HepG2 (cell line): Measurements from ENCODE around the gene PDE9A. TPM values are rescaled to one million over a fixed set of nuclear protein-coding genes. Genes with fewer than 3 reads are reported as not detected.

Experiments
- ATAC-seq: fragments of 200-7000 bp; cut with Tn5 transposase; 3 replicates; pipeline ENCODE4 v1.9.1; 2020; ENCODE audit warnings: mild to moderate bottlenecking, moderate library complexity
- BruUV-seq: library from RNA; stranded (reverse); fragments of 400-500 nt; replicated peaks from 2 replicates; lab custom pipeline; 2021; lab: Mats Ljungman, UMichigan
- CTCF ChIA-PET: fragments of 300-600 bp; formaldehyde crosslinking; extraction: SDS; loops from one replicate; lab custom pipeline; 2021; ENCODE audit warnings: low total read pairs, inconsistent platforms, low intra/inter-chr PET ratio; lab: Yijun Ruan, JAX
- POLR2A ChIA-PET: fragments of 350-600 bp; sonication (Branson Sonifier 250); formaldehyde crosslinking; loops from one replicate; lab custom pipeline; 2020; ENCODE audit warnings: antibody characterized with exemption, inconsistent platforms; lab: Yijun Ruan, JAX
- DNase-seq: peaks from one replicate; pipeline ENCODE4 v3.0.0-alpha.2; 2015; ENCODE audit warnings: low spot score
- FAIRE-seq: peaks from 3 replicates; lab custom pipeline; 2011; peaks lifted over from hg19 to GRCh38; lab: Jason Lieb, UNC
- H2AFZ ChIP-seq: one replicate; pipeline ENCODE4 v1.6.1; 2011; ENCODE audit warnings: low read length, inconsistent platforms
- H3K27ac ChIP-seq: fragments of 300-600 bp; 3 replicates; pipeline ENCODE4 v1.8.0; 2011; ENCODE audit warnings: mixed run types, mild to moderate bottlenecking, mixed read lengths, low read length, inconsistent platforms; ENCODE audit not compliant: insufficient read depth; ENCODE audit errors: extremely low read length
- H3K27me3 ChIP-seq, 2 experiments: fragments of 200-600 bp in 1 of 2; 2 replicates in 1 of 2; 3 replicates in 1 of 2; pipeline versions ENCODE4 v1.6.0 to v1.8.0; 2011; ENCODE audit warnings: low read length in 2 of 2, mild to moderate bottlenecking in 2 of 2, moderate library complexity in 2 of 2, inconsistent platforms in 1 of 2; ENCODE audit not compliant: insufficient read depth in 2 of 2, control insufficient read depth in 1 of 2
- H3K36me3 ChIP-seq, 2 experiments: fragments of 200-600 bp in 1 of 2; replicated peaks in 1 of 2; 2 replicates in 1 of 2; 3 replicates in 1 of 2; pipeline versions ENCODE4 v1.5.1 to v1.8.0; 2011; ENCODE audit warnings: low read length in 2 of 2, inconsistent platforms in 1 of 2; ENCODE audit not compliant: insufficient read depth in 2 of 2, control insufficient read depth in 1 of 2
- H3K4me1 ChIP-seq: 2 replicates; pipeline ENCODE4 v1.5.1; 2012; ENCODE audit warnings: low read length, inconsistent platforms; ENCODE audit not compliant: insufficient read depth
- H3K4me2 ChIP-seq: 2 replicates; pipeline ENCODE4 v1.6.0; 2011; ENCODE audit warnings: low read depth, low read length, inconsistent platforms
- H3K4me3 ChIP-seq, 3 experiments: fragments of 200-600 bp in 1 of 3; sonication (generic), shearing (Covaris generic) in 1 of 3; replicated peaks in 1 of 3; 2 replicates each; pipeline ENCODE4 v1.5.1; 2011 to 2016; ENCODE audit warnings: low read length in 3 of 3, inconsistent platforms in 2 of 3, low read depth in 2 of 3, mild to moderate bottlenecking in 2 of 3, control low read depth in 1 of 3, mixed read lengths in 1 of 3; ENCODE audit not compliant: insufficient read depth in 1 of 3
- H3K79me2 ChIP-seq: one replicate; pipeline ENCODE4 v1.6.1; 2011; ENCODE audit warnings: low read length, inconsistent platforms; ENCODE audit not compliant: insufficient read depth
- H3K9ac ChIP-seq: 2 replicates; pipeline ENCODE4 v1.6.0; 2011; ENCODE audit warnings: mild to moderate bottlenecking, low read depth, low read length, inconsistent platforms; ENCODE audit not compliant: insufficient read depth
- H3K9me3 ChIP-seq: 2 replicates; pipeline ENCODE4 v1.5.1; 2012; ENCODE audit warnings: mild to moderate bottlenecking, low read length
- H4K20me1 ChIP-seq: 2 replicates; pipeline ENCODE4 v1.6.0; 2011; ENCODE audit warnings: inconsistent platforms, mild to moderate bottlenecking, low read length, moderate library complexity; ENCODE audit not compliant: insufficient read depth
- ARNT ChIP-seq: fragments of 450-650 bp; IDR thresholded peaks from 2 replicates; pipeline ENCODE4 v1.6.1; 2017
- BRF2 ChIP-seq: sonication (generic); formaldehyde crosslinking; IDR thresholded peaks from 2 replicates; pipeline ENCODE4 v1.8.1; 2022; ENCODE audit warnings: mild to moderate bottlenecking, missing genetic modification reagents
- ISX ChIP-seq: sonication (generic); formaldehyde crosslinking; conservative IDR thresholded peaks from 2 replicates; pipeline ENCODE4 v1.5.0; 2020; ENCODE audit warnings: missing genetic modification reagents
- SKIL ChIP-seq: sonication (generic); formaldehyde crosslinking; IDR thresholded peaks from 2 replicates; pipeline ENCODE4 v1.8.0; 2022; ENCODE audit warnings: missing genetic modification reagents, mild to moderate bottlenecking, moderate library complexity, borderline replicate concordance
- SMARCC2 ChIP-seq: fragments of 450-650 bp; IDR thresholded peaks from 2 replicates; pipeline ENCODE4 v1.6.1; 2017; ENCODE audit warnings: antibody characterized with exemption, mild to moderate bottlenecking
- ZFP62 ChIP-seq: sonication (generic); formaldehyde crosslinking; IDR thresholded peaks from 2 replicates; pipeline ENCODE4 v1.4.0; 2020; ENCODE audit warnings: missing genetic modification reagents
- ZNF160 ChIP-seq: sonication (generic); formaldehyde crosslinking; IDR thresholded peaks from 2 replicates; pipeline ENCODE4 v1.8.0; 2022; ENCODE audit warnings: mild to moderate bottlenecking, inconsistent platforms, missing genetic modification reagents
- whole genome bisulfite sequencing: methylation state at CpG from one replicate; pipeline ENCODE4 v1.1.6; 2017; ENCODE audit warnings: low lambda C conversion rate; 5-methylcytosine and 5-hydroxymethylcytosine counted together
- in situ Hi-C: cut with HindIII; loops from 2 replicates; pipeline ENCODE4 v1.10.0; 2017; ENCODE audit warnings: low pct_unique_long_range_greater_than_20kb; ENCODE audit not compliant: extremely low pct_ligation_motif_present
- intact Hi-C: fragments of 100-400 bp; cut with micrococcal nuclease; formaldehyde crosslinking; loops from one replicate; pipeline ENCODE4 v1.10.0; 2022; ENCODE audit not compliant: unreplicated experiment
- polyA plus RNA-seq, 8 experiments: library from polyadenylated mRNA; depleted of rRNA in 3 of 8; stranded (reverse) in 7 of 8; unstranded in 1 of 8; fragments of >200 nt; fragmentation: Illumina TruSeq in 4 of 8; extraction: Trizol in 4 of 8; gene quantifications; 2 replicates each; pipeline versions ENCODE4 v1.2.1 to v1.2.3, GENCODE V29; 2011 to 2016; ENCODE audit warnings: low read depth in 4 of 8, missing spikeins in 1 of 8, mixed read lengths in 1 of 8; ENCODE audit not compliant: insufficient read depth in 1 of 8
- total RNA-seq, 5 experiments: library from RNA; depleted of rRNA; stranded (reverse); fragments of >200 nt; fragmentation: Illumina TruSeq; extraction: Trizol; gene quantifications; 2 replicates each; pipeline ENCODE4 v1.2.3, GENCODE V29; 2016; ENCODE audit warnings: low read depth in 1 of 5

Gene PDE9A
- total and polyA plus RNA-seq, 2 of the 13 experiments (the other 11 are each of a cell fraction or from before 2014, with no cell fraction given), result 4.6 to 19.7 TPM

- BruUV-seq, result no TSS peak
- in situ Hi-C loops, result no loop called here
- 91% methylated on average over 23 of the region's 30 CpGs for WGBS
These were observed 91.4 kb downstream of the PDE9A start for GRCh38 chr21:42744520-42745445.

GRCh38 chr21:42745511-42746239 lies 92.3 kb downstream of the PDE9A start:
- Histone ChIP-seq H3K79me2 (no peaks in the 10 kb centered on the region), H3K9me3 (no peaks in the 10 kb centered on the region), H3K4me1 (peaks cover 8% of the 10 kb centered on the region), H2AFZ (no peak overlapping the region), H3K9ac (no peak overlapping the region), H3K27me3 (no peaks in the 10 kb centered on the region), H3K36me3 (no peaks in the 10 kb centered on the region), H3K4me2 (no peak overlapping the region), H4K20me1 (no peaks in the 10 kb centered on the region), H3K27ac (no peak overlapping the region), H3K4me3 (no peak overlapping the region)
- in situ Hi-C loops, result no loop called here
- intact Hi-C loops, result no loop called here
- 96% methylated on average over 14 of the region's 22 CpGs for WGBS
- ATAC-seq (no peak), FAIRE-seq (no peak), DNase-seq (no peak)
- POLR2A ChIA-PET, result no interaction called here
- CTCF ChIA-PET, result no interaction called here
- BruUV-seq, result no TSS peak
- TF ChIP-seq SKIL (CRISPR knock-in tag) (no peak), ARNT (no peak)

More at GRCh38 chr21:42744520-42745445, 91.4 kb downstream of the PDE9A start:
- DNase-seq (no peak), ATAC-seq (no peak), FAIRE-seq (no peak)
- H3K4me1 ChIP-seq, result peaks cover 16% of the 10 kb centered on the region
- H3K79me2 ChIP-seq, result no peaks in the 10 kb centered on the region
- no peaks in the 10 kb centered on the region for H3K9me3 ChIP-seq
- TF ChIP-seq BRF2 (no peak), SMARCC2 (no peak), ZFP62 (CRISPR knock-in tag) (no peak), ZNF160 (CRISPR knock-in tag) (no peak), ISX (CRISPR knock-in tag) (no peak)
- H3K4me2 ChIP-seq, result no peak overlapping the region
- intact Hi-C loops, result no loop called here
- H3K36me3 ChIP-seq, result no peaks in the 10 kb centered on the region
- H2AFZ ChIP-seq, result no peak overlapping the region
- H3K27ac ChIP-seq, result no peak overlapping the region
- no peaks in the 10 kb centered on the region for H3K27me3 ChIP-seq
- H3K9ac ChIP-seq, result no peak overlapping the region
- H3K4me3 ChIP-seq, result no peak overlapping the region
- ChIA-PET POLR2A (no interaction called here), CTCF (no interaction called here)
- no peaks in the 10 kb centered on the region for H4K20me1 ChIP-seq
